Measurements from ENCODE around the gene EMCN.
"Not testable (repeated sequence)": the region's sequence is repeated elsewhere in the genome, so short reads cannot be mapped to it uniquely, and the experiment has no call there.

EMCN gene

DNA sequence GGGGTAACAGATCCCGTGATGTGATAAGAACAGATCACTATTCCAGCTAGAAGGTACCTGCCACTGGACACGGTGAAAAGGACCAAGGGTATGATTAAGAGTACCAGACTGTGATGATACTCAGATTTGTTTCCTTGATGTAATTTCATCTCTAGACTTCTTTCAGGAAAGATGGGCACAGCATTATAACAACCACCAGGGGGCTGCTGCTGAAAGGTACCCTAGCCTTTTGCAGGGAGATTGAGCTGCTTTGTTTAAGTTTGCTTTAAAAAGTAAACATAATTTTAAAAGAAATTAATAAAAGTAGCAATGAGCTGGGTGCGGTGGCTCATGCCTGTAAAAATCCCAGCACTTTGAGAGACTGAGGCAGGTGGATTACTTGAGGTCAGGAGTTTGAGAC lies 145.4 kb downstream of the EMCN start:
- H3K27me3 ChIP-seq (ENCODE audit: control insufficient read depth in 1 of 2, insufficient read depth in 2 of 2, low read length in 2 of 2) = no peaks in the 10 kb centered on the region
- no peak overlapping the region for H3K4me3 ChIP-seq (ENCODE audit: low read depth in 1 of 2, low read length in 2 of 2)
- H3K4me1 ChIP-seq (ENCODE audit: insufficient read depth, low read length) = no peaks in the 10 kb centered on the region
- no peaks in the 10 kb centered on the region for H3K36me3 ChIP-seq (ENCODE audit: insufficient read depth, low read length)
- no peaks in the 10 kb centered on the region for H3K9me3 ChIP-seq (ENCODE audit: low read length)
- no peak overlapping the region for H3K27ac ChIP-seq (ENCODE audit: low read depth, low read length)
- H3K9ac ChIP-seq (ENCODE audit: low read length) = no peak overlapping the region

DNA sequence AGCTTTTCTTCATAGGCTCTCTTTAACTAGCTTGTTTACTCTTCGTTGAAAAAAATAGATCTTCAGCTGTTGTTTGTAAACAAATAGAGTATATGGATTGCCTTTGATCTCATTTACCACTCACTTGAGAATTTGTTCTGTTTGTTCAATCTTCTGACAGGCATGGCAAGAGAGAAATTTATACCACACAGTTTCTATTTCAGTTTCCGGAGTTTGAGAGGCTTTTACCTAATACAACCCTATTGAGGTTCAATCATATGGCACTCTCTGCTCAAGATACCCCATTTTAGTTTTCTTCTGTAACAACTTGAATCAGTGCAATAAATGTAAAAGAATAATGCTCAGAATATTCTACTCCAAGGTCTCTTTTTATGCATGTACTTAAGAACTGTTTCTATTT lies 148.0 kb downstream of the EMCN start:
- no peaks in the 10 kb centered on the region for H3K4me1 ChIP-seq (ENCODE audit: insufficient read depth, low read length)
- no peak overlapping the region for H3K4me3 ChIP-seq (ENCODE audit: low read depth in 1 of 2, low read length in 2 of 2)
- H3K9ac ChIP-seq (ENCODE audit: low read length) = no peak overlapping the region
- H3K27me3 ChIP-seq (ENCODE audit: control insufficient read depth in 1 of 2, insufficient read depth in 2 of 2, low read length in 2 of 2) = no peaks in the 10 kb centered on the region
- no peaks in the 10 kb centered on the region for H3K36me3 ChIP-seq (ENCODE audit: insufficient read depth, low read length)
- no peaks in the 10 kb centered on the region for H3K9me3 ChIP-seq (ENCODE audit: low read length)
- no peak overlapping the region for H3K27ac ChIP-seq (ENCODE audit: low read depth, low read length)

DNA sequence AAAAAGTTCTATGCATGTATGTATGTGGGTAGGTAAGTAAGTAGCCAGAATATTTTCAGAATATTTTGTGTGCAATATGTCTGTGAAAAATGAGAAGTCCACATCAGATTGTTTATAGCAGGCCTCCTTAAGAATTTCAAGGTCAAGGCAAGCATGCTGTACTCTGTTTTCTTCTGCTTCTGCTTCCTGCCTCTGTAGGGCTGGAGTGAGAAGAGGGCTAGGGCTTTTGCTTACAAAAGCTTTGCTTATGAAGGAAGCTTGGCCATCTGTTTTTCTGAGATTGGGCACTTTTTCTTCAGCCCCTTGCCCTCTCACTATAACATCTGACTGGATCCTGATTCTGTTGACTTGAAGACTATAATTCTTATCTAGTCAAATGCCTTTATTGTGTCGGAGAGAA lies 150.4 kb downstream of the EMCN start:
- Histone ChIP-seq H3K27me3 (ENCODE audit: control insufficient read depth in 1 of 2, insufficient read depth in 2 of 2, low read length in 2 of 2) (no peaks in the 10 kb centered on the region), H3K4me3 (ENCODE audit: low read depth in 1 of 2, low read length in 2 of 2) (no peak overlapping the region), H3K27ac (ENCODE audit: low read depth, low read length) (no peak overlapping the region), H3K36me3 (ENCODE audit: insufficient read depth, low read length) (no peaks in the 10 kb centered on the region), H3K9ac (ENCODE audit: low read length) (no peak overlapping the region), H3K9me3 (ENCODE audit: low read length) (no peaks in the 10 kb centered on the region), H3K4me1 (ENCODE audit: insufficient read depth, low read length) (no peaks in the 10 kb centered on the region)

DNA sequence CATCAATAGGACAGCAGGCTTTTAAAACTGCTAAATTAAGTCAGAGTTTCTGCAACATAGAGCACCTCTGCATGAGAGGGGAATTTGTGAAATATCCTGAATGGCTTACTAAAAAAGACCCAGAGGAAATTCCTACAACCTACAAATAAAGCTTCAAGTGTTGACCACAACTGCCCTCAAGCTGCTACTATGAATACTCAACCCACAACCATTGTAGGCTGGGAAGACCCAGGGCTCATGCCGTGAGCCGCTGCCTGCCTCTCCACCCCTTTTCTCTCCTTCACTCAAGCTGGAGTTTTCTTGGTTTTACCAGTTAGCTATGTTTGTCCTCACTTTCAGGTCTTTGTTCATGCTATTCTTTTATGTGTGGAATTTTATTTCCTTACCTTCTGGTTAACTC lies 151.6 kb downstream of the EMCN start:
- Histone ChIP-seq H3K9ac (ENCODE audit: low read length) (no peak overlapping the region), H3K27ac (ENCODE audit: low read depth, low read length) (no peak overlapping the region), H3K4me1 (ENCODE audit: insufficient read depth, low read length) (no peaks in the 10 kb centered on the region), H3K27me3 (ENCODE audit: control insufficient read depth in 1 of 2, insufficient read depth in 2 of 2, low read length in 2 of 2) (no peaks in the 10 kb centered on the region), H3K4me3 (ENCODE audit: low read depth in 1 of 2, low read length in 2 of 2) (no peak overlapping the region), H3K9me3 (ENCODE audit: low read length) (no peaks in the 10 kb centered on the region), H3K36me3 (ENCODE audit: insufficient read depth, low read length) (no peaks in the 10 kb centered on the region)

DNA sequence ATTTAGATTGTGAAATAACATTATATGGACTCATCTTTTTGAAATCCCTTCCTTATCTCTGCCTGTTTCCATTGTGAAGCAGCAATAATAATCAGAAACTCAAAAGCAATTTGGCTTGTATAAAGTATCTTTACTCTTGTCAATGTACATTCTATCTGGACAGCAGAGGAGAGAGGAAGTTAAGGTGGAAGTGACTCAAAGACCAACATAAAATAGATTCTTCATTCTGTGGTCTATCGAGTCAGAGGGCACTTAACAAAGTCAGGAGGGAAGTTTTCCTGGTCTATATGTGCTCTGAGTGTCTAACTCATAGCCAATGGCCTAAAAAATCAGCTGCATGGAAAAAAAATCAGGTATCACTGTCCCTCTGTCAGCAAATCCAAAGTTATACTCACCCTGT lies 155.5 kb downstream of the EMCN start:
- Histone ChIP-seq H3K27me3 (ENCODE audit: control insufficient read depth in 1 of 2, insufficient read depth in 2 of 2, low read length in 2 of 2) (no peaks in the 10 kb centered on the region), H3K9me3 (ENCODE audit: low read length) (no peaks in the 10 kb centered on the region), H3K9ac (ENCODE audit: low read length) (no peak overlapping the region), H3K4me3 (ENCODE audit: low read depth in 1 of 2, low read length in 2 of 2) (no peak overlapping the region), H3K4me1 (ENCODE audit: insufficient read depth, low read length) (no peaks in the 10 kb centered on the region), H3K36me3 (ENCODE audit: insufficient read depth, low read length) (no peaks in the 10 kb centered on the region), H3K27ac (ENCODE audit: low read depth, low read length) (no peak overlapping the region)

DNA sequence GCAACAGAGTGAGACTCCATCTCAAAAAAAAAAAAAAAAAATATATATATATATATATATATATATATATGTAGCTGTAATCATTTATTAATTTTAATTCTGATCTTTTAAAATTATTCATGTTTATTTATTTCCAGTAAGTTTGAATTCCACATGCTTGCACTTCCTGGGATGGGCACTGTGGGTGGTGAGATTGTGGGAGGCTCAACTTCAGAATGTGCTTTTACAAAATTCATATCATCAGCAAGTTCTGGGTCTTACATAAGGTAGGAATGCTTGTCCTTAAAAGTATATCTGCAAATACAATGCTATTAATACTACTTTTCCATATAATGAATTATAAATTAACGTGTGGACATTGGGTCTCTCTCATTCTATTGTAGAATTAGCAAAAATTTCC lies 156.5 kb downstream of the EMCN start:
- Histone ChIP-seq H3K4me3 (ENCODE audit: low read depth in 1 of 2, low read length in 2 of 2) (no peak overlapping the region), H3K4me1 (ENCODE audit: insufficient read depth, low read length) (no peaks in the 10 kb centered on the region), H3K9ac (ENCODE audit: low read length) (no peak overlapping the region), H3K36me3 (ENCODE audit: insufficient read depth, low read length) (no peaks in the 10 kb centered on the region), H3K9me3 (ENCODE audit: low read length) (no peaks in the 10 kb centered on the region), H3K27ac (ENCODE audit: low read depth, low read length) (no peak overlapping the region), H3K27me3 (ENCODE audit: control insufficient read depth in 1 of 2, insufficient read depth in 2 of 2, low read length in 2 of 2) (no peaks in the 10 kb centered on the region)

DNA sequence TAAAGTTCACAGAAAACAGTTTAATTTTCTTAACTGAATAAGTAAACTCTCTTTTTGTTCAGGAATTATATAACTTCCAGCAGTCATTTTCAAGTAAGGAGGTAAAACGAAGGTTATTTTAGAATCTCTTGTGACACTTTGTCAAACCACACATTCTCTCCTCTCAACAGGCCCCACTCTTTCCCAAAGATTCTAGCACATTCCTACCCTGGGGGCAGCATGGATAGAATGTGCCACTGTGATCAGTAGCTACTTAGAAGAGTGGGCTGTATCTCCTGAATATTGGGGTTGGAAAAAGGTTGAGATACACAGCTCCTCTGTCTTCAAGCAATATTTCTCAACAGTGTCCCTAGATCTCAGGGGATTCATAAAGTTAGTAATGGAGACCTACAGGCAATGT lies 157.6 kb downstream of the EMCN start:
- H3K36me3 ChIP-seq (ENCODE audit: insufficient read depth, low read length) = no peaks in the 10 kb centered on the region
- no peaks in the 10 kb centered on the region for H3K4me1 ChIP-seq (ENCODE audit: insufficient read depth, low read length)
- no peak overlapping the region for H3K4me3 ChIP-seq (ENCODE audit: low read depth in 1 of 2, low read length in 2 of 2)
- H3K27me3 ChIP-seq (ENCODE audit: control insufficient read depth in 1 of 2, insufficient read depth in 2 of 2, low read length in 2 of 2) = no peaks in the 10 kb centered on the region
- no peak overlapping the region for H3K9ac ChIP-seq (ENCODE audit: low read length)
- no peak overlapping the region for H3K27ac ChIP-seq (ENCODE audit: low read depth, low read length)
- H3K9me3 ChIP-seq (ENCODE audit: low read length) = no peaks in the 10 kb centered on the region

DNA sequence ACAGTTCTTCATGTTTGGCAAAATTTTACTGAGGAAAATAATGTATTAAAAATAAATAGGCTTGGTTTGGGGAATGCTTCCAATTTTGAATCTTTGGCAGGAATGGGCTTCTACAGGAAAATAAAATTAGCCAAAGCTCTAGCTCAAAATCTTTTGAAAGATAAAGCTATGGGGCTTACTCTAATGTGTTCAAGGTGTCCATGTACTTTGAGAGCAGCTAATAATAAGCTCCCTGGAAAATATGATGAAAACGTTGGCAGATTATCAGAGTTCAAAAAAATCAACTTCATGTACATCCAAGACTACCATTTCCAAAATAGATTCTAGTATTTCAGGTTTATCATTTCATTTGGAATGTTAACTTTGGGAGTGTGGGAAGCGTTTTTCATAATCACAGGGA lies 158.4 kb downstream of the EMCN start:
- Histone ChIP-seq H3K4me3 (ENCODE audit: low read depth in 1 of 2, low read length in 2 of 2) (no peak overlapping the region), H3K4me1 (ENCODE audit: insufficient read depth, low read length) (no peaks in the 10 kb centered on the region), H3K27ac (ENCODE audit: low read depth, low read length) (no peak overlapping the region), H3K36me3 (ENCODE audit: insufficient read depth, low read length) (no peaks in the 10 kb centered on the region), H3K9ac (ENCODE audit: low read length) (no peak overlapping the region), H3K27me3 (ENCODE audit: control insufficient read depth in 1 of 2, insufficient read depth in 2 of 2, low read length in 2 of 2) (no peaks in the 10 kb centered on the region), H3K9me3 (ENCODE audit: low read length) (no peaks in the 10 kb centered on the region)

DNA sequence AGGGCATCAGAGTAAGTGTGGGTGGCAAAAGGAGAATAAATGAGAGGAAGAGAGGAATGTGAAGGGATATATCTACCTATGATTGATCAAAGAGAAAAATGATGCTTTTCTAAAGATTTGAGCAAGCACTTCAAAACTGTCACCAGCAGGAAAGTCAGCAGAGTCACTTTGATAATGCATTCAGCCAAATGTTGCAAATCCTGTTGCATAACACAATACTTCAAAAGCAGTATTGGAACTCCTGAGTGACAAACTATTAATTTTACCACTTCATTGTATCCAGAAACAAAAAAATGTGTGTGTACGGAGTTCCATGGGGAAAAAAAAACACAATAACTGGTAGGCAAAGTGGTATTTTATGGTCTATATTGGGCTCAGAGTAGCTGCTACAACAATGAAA lies 160.3 kb downstream of the EMCN start:
- Histone ChIP-seq H3K27ac (ENCODE audit: low read depth, low read length) (no peak overlapping the region), H3K9ac (ENCODE audit: low read length) (no peak overlapping the region), H3K4me1 (ENCODE audit: insufficient read depth, low read length) (no peaks in the 10 kb centered on the region), H3K4me3 (ENCODE audit: low read depth in 1 of 2, low read length in 2 of 2) (no peak overlapping the region), H3K9me3 (ENCODE audit: low read length) (no peaks in the 10 kb centered on the region), H3K27me3 (ENCODE audit: control insufficient read depth in 1 of 2, insufficient read depth in 2 of 2, low read length in 2 of 2) (no peaks in the 10 kb centered on the region), H3K36me3 (ENCODE audit: insufficient read depth, low read length) (no peaks in the 10 kb centered on the region)

DNA sequence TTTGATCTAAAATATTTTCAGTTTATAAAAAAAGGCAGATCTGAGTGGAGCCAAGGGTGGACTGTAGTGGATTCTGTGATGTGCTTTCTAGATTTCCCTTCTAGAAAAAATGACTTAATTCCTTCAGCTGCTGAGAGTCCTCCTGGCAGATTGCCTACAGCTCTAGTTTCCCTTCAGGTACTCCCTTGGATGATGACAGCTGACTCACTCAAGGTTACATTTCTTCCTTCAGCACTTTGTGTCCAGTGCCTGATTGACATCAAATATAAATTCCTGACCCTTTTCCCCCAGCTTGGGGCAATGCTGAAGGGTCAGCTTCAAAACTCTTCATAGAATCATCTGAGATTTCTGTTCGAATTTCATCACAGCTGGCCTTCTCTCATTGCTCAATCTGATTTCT lies 161.7 kb downstream of the EMCN start:
- no peaks in the 10 kb centered on the region for H3K36me3 ChIP-seq (ENCODE audit: insufficient read depth, low read length)
- no peaks in the 10 kb centered on the region for H3K9me3 ChIP-seq (ENCODE audit: low read length)
- H3K27ac ChIP-seq (ENCODE audit: low read depth, low read length) = no peak overlapping the region
- H3K27me3 ChIP-seq (ENCODE audit: control insufficient read depth in 1 of 2, insufficient read depth in 2 of 2, low read length in 2 of 2) = no peaks in the 10 kb centered on the region
- H3K4me3 ChIP-seq (ENCODE audit: low read depth in 1 of 2, low read length in 2 of 2) = no peak overlapping the region
- no peaks in the 10 kb centered on the region for H3K4me1 ChIP-seq (ENCODE audit: insufficient read depth, low read length)
- no peak overlapping the region for H3K9ac ChIP-seq (ENCODE audit: low read length)

DNA sequence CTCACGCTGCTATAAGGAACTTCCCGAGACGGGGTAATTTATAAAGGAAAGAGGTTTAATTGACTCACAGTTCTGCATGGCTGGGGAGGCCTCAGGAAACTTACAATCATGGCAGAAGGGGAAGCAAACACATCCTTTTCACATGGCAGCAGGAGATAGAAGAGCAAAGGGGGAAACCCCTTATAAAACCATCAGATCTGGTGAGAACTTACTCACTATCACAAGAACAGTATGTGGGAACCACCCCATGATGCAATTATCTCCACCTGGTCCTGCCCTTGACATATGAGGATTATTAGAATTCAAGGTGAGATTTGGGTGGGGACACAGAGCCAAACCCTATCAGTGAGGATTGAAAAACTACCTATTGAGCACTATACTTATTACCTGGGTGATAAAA lies 165.5 kb downstream of the EMCN start:
- not testable (repeated sequence) for H3K36me3 ChIP-seq (ENCODE audit: insufficient read depth, low read length); H3K27ac ChIP-seq (ENCODE audit: low read depth, low read length); H3K4me3 ChIP-seq (ENCODE audit: low read depth in 1 of 2, low read length in 2 of 2); H3K4me1 ChIP-seq (ENCODE audit: insufficient read depth, low read length); H3K9ac ChIP-seq (ENCODE audit: low read length); H3K9me3 ChIP-seq (ENCODE audit: low read length); H3K27me3 ChIP-seq (ENCODE audit: control insufficient read depth in 1 of 2, insufficient read depth in 2 of 2, low read length in 2 of 2)

DNA sequence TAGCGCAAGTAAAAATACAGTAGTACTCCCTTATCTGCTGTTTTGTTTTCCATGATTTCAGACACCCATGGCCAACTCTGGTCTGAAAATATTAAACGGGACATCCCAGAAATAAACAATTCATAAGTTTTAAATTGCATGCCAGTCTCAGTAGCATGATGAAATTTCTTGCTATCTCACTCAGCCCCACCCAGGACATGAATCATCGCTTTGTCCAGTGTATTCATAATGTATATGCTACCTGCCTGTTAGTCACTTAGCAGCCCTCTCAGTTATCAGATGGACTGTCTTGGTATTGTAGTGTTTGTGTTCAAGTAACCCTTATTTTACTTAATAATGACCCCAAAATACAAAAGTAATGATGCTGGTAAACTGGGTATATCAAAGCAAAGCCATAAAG lies 169.3 kb downstream of the EMCN start:
- Histone ChIP-seq H3K36me3 (ENCODE audit: insufficient read depth, low read length) (no peaks in the 10 kb centered on the region), H3K9ac (ENCODE audit: low read length) (no peak overlapping the region), H3K27ac (ENCODE audit: low read depth, low read length) (no peak overlapping the region), H3K4me1 (ENCODE audit: insufficient read depth, low read length) (no peaks in the 10 kb centered on the region), H3K4me3 (ENCODE audit: low read depth in 1 of 2, low read length in 2 of 2) (no peak overlapping the region), H3K27me3 (ENCODE audit: control insufficient read depth in 1 of 2, insufficient read depth in 2 of 2, low read length in 2 of 2) (no peaks in the 10 kb centered on the region), H3K9me3 (ENCODE audit: low read length) (no peaks in the 10 kb centered on the region)

DNA sequence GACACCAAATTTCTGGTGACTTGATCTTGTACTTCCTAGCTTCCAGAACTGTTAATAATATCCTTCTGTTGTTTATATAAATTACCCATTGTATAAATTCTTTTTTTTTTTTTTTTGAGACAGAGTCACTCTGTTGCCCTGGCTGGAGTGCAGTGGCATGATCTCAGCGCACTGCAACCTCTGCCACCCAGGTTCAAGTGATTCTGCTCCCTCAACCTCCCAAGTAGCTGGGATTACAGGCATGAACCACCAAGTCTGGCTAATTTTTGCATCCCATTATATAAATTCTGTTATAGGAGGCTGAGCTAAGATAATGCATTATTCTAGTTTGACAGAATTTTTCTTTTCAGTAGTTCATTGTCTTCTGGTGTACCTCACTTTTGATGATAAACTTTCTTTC lies 170.6 kb downstream of the EMCN start:
- Histone ChIP-seq H3K9me3 (ENCODE audit: low read length) (no peaks in the 10 kb centered on the region), H3K27ac (ENCODE audit: low read depth, low read length) (no peak overlapping the region), H3K4me3 (ENCODE audit: low read depth in 1 of 2, low read length in 2 of 2) (no peak overlapping the region), H3K4me1 (ENCODE audit: insufficient read depth, low read length) (no peaks in the 10 kb centered on the region), H3K9ac (ENCODE audit: low read length) (no peak overlapping the region), H3K27me3 (ENCODE audit: control insufficient read depth in 1 of 2, insufficient read depth in 2 of 2, low read length in 2 of 2) (no peaks in the 10 kb centered on the region), H3K36me3 (ENCODE audit: insufficient read depth, low read length) (no peaks in the 10 kb centered on the region)
